Uterus (tissue), 4 donors: ENCODE measurements around the gene KLHL3. TPM values are rescaled to one million over a fixed set of nuclear protein-coding genes. Genes with fewer than 3 reads are reported as not detected.

Experiments
- DNase-seq, 2 donors: peaks; one replicate each; pipeline ENCODE4 v3.0.0-alpha.2; 2019 to 2020
- H3K27ac ChIP-seq, 2 donors: fragments of 200-600 bp; sonication (generic); 1 replicate in 1 of 2; 2 replicates in 1 of 2; pipeline ENCODE4 v1.5.1; 2016 to 2018
- H3K27me3 ChIP-seq, 2 donors: fragments of 200-600 bp; sonication (generic); one replicate each; pipeline ENCODE4 v1.5.1; 2018 to 2019; ENCODE audit warnings: control low read depth in 1 of 2
- H3K36me3 ChIP-seq, 2 donors: fragments of 200-600 bp; sonication (generic); one replicate each; pipeline ENCODE4 v1.5.1; 2019; ENCODE audit warnings: control low read depth in 1 of 2
- H3K4me1 ChIP-seq, 2 donors: fragments of 200-600 bp; sonication (generic); one replicate each; pipeline ENCODE4 v1.5.1; 2018 to 2019; ENCODE audit warnings: control low read depth in 1 of 2
- H3K4me3 ChIP-seq, 2 donors: fragments of 200-600 bp; sonication (generic); 1 replicate in 1 of 2; 2 replicates in 1 of 2; pipeline ENCODE4 v1.5.1; 2018 to 2019; ENCODE audit warnings: mild to moderate bottlenecking in 1 of 2
- H3K9me3 ChIP-seq, 2 donors: fragments of 200-600 bp; sonication (generic); one replicate each; pipeline ENCODE4 v1.5.1; 2019; ENCODE audit warnings: control low read depth in 1 of 2
- CTCF ChIP-seq, 4 experiments: fragments of 200-600 bp in 2 of 4; fragments of 450-650 bp in 2 of 4; sonication (generic) in 2 of 4; IDR thresholded peaks; one replicate each; pipeline ENCODE4 v1.5.1; 2016 to 2019; ENCODE audit warnings: antibody characterized with exemption in 4 of 4, mild to moderate bottlenecking in 2 of 4, moderate library complexity in 1 of 4
- POLR2A ChIP-seq, 2 donors: fragments of 450-650 bp; IDR thresholded peaks; one replicate each; pipeline ENCODE4 v1.6.1; 2016; ENCODE audit warnings: antibody characterized with exemption in 2 of 2, mild to moderate bottlenecking in 1 of 2, moderate library complexity in 1 of 2
- intact Hi-C: fragments of 100-400 bp; cut with DNase I; formaldehyde crosslinking; loops from one replicate; pipeline ENCODE4 v1.15.1; 2023; ENCODE audit warnings: low total_unique reads
- total RNA-seq, 4 donors: library from RNA; depleted of rRNA in 3 of 4; stranded (reverse); fragments of >200 nt in 3 of 4; gene quantifications; one replicate each; pipeline versions ENCODE4 v1.1.0 to v1.2.4, GENCODE V29; 2014 to 2023
- donor health status: DM: yes; HTN: yes; CAD: no.

The KLHL3 gene
- total RNA-seq, 4 donors from 2014 or later, result 3.1 to 21.8 (median 8.9) TPM

GRCh38 chr5:137598399-137598798, 137.5 kb downstream of the KLHL3 start:
- Histone ChIP-seq H3K27ac (no peak overlapping the region), H3K9me3 (no peaks in the 10 kb centered on the region), H3K27me3 (no peaks in the 10 kb centered on the region), H3K36me3 (no peaks in the 10 kb centered on the region), H3K4me1 (no peaks in the 10 kb centered on the region), H3K4me3 (no peak overlapping the region)
- DNase-seq, result no peak
- TF ChIP-seq POLR2A (IDR thresholded peaks at IDR 0.05) (no peak), CTCF (IDR thresholded peaks at IDR 0.05) (no peak)
- intact Hi-C loops, result no loop called here

GRCh38 chr5:137596941-137597340, 138.9 kb downstream of the KLHL3 start:
- H3K4me1 ChIP-seq, result no peaks in the 10 kb centered on the region
- H3K36me3 ChIP-seq, result no peaks in the 10 kb centered on the region
- no peaks in the 10 kb centered on the region for H3K27me3 ChIP-seq
- intact Hi-C loops, result no loop called here
- no peak overlapping the region for H3K27ac ChIP-seq
- no peak overlapping the region for H3K4me3 ChIP-seq
- no peak for DNase-seq
- TF ChIP-seq POLR2A (IDR thresholded peaks at IDR 0.05) (no peak), CTCF (IDR thresholded peaks at IDR 0.05) (no peak)
- no peaks in the 10 kb centered on the region for H3K9me3 ChIP-seq

- TF ChIP-seq POLR2A (IDR thresholded peaks at IDR 0.05), result no peak
- TF ChIP-seq CTCF (IDR thresholded peaks at IDR 0.05), result no peak
- DNase-seq, result no peak
- Histone ChIP-seq H3K9me3 (no peaks in the 10 kb centered on the region), H3K4me3 (no peak overlapping the region), H3K4me1 (no peaks in the 10 kb centered on the region), H3K27ac (no peak overlapping the region), H3K27me3 (no peaks in the 10 kb centered on the region), H3K36me3 (no peaks in the 10 kb centered on the region)
- intact Hi-C loops, result no loop called here
These were observed 140.4 kb downstream of the KLHL3 start for GRCh38 chr5:137595396-137596079.

- Histone ChIP-seq H3K4me3 (no peak overlapping the region), H3K27me3 (no peaks in the 10 kb centered on the region), H3K27ac (no peak overlapping the region), H3K36me3 (no peaks in the 10 kb centered on the region), H3K4me1 (no peaks in the 10 kb centered on the region), H3K9me3 (no peaks in the 10 kb centered on the region)
- no peak for TF ChIP-seq CTCF (IDR thresholded peaks at IDR 0.05)
- no peak for TF ChIP-seq POLR2A (IDR thresholded peaks at IDR 0.05)
- DNase-seq, result no peak
- intact Hi-C loops, result no loop called here
These were observed 141.2 kb downstream of the KLHL3 start for GRCh38 chr5:137594717-137595116.

- no peak for TF ChIP-seq CTCF (IDR thresholded peaks at IDR 0.05)
- no peak for TF ChIP-seq POLR2A (IDR thresholded peaks at IDR 0.05)
- H3K4me1 ChIP-seq, result no peaks in the 10 kb centered on the region
- H3K9me3 ChIP-seq, result no peaks in the 10 kb centered on the region
- H3K36me3 ChIP-seq, result no peaks in the 10 kb centered on the region
- intact Hi-C loops, result no loop called here
- no peak for DNase-seq
- no peak overlapping the region for H3K4me3 ChIP-seq
- no peaks in the 10 kb centered on the region for H3K27me3 ChIP-seq
- H3K27ac ChIP-seq, result no peak overlapping the region
These were observed 143.6 kb downstream of the KLHL3 start for GRCh38 chr5:137592317-137592716.
